DOHH2 (cell line): ENCODE data around the gene TSKU.

Source experiments
- CTCF ChIP-seq: fragments of 200-600 bp; sonication (generic); IDR thresholded peaks from one replicate; pipeline ENCODE4 v1.5.1; 2014; ENCODE audit warnings: antibody characterized with exemption, mild to moderate bottlenecking, low read depth, low read length; ENCODE audit not compliant: poor library complexity, severe bottlenecking
- EZH2phosphoT487 ChIP-seq: fragments of 200-600 bp; sonication (generic); IDR thresholded peaks from 2 replicates; pipeline ENCODE4 v1.6.1; 2017; ENCODE audit warnings: borderline replicate concordance, mild to moderate bottlenecking, antibody characterized with exemption, low read length, moderate library complexity, mixed read lengths

DNA sequence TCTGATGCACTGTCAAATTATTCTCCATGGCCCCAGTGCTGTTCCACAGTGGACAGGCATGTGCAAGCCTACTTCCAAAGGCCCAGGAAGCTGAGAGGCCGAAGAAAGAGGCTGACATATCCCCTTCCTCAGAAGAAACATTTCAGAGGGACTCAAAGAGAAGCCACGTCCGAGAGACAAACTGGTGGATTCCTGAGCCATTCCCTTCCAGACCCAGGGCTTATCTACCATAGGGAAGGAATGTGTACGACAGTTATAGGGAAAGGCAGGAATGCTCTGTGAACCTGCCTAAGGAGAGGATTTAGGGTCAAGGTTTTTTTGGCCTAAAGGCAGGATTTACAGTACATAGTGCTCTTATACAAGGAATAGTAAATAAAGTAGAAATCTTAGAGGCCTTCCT, 46.9 kb upstream of the TSKU start:
- TF ChIP-seq CTCF (no peak), EZH2phosphoT487 (no peak)
